ENCODE results near the gene CLNK. TPM values are rescaled to one million over a fixed set of nuclear protein-coding genes. Genes with fewer than 3 reads are reported as not detected.

CLNK gene
- total and polyA plus RNA-seq, 12 donors: 0.15 to 0.62 TPM; not detected in 10

DNA sequence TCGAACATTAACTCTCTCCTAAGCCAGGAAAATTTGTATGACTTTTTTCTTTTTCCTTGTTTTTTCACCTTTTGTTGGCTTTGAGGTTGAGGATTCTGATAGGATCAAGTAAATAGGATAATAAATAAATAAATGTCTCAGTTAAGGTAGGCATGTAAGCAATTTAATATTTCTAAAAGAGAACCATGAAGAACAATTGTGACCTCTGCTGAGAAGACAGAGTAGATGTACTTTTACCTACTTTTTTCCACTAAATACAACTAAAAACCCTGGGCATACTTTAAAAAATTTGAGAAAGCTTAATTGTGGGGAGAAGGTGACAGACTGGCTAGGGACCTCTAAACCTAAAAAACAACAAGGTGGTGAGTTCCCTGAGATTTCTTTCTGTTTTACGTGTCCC lies 31.6 kb upstream of the CLNK start:
- Histone ChIP-seq H3K36me3 (no peaks in the 10 kb centered on the region), H3K27ac (no peak overlapping the region), H3K27me3 (peaks cover 0 to 10% (median 0%) of the 10 kb centered on the region in 7 donors), H3K4me3 (no peak overlapping the region), H3K4me1 (no peaks in the 10 kb centered on the region), H3K9me3 (peaks cover 0 to 18% (median 0%) of the 10 kb centered on the region in 11 donors)
- DNase-seq (no peak), ATAC-seq (no peak)
- intact Hi-C loops (cut with DNase I): no loop called here
- TF ChIP-seq, protein P1, sequence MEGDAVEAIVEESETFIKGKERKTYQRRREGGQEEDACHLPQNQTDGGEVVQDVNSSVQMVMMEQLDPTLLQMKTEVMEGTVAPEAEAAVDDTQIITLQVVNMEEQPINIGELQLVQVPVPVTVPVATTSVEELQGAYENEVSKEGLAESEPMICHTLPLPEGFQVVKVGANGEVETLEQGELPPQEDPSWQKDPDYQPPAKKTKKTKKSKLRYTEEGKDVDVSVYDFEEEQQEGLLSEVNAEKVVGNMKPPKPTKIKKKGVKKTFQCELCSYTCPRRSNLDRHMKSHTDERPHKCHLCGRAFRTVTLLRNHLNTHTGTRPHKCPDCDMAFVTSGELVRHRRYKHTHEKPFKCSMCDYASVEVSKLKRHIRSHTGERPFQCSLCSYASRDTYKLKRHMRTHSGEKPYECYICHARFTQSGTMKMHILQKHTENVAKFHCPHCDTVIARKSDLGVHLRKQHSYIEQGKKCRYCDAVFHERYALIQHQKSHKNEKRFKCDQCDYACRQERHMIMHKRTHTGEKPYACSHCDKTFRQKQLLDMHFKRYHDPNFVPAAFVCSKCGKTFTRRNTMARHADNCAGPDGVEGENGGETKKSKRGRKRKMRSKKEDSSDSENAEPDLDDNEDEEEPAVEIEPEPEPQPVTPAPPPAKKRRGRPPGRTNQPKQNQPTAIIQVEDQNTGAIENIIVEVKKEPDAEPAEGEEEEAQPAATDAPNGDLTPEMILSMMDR (IDR thresholded peaks at IDR 0.05): no peak
- WGBS, 2 donors: 84 to 87% methylated on average over 2 of the region's 2 CpGs

GRCh38 chr4:10715696-10716095 lies 31.1 kb upstream of the CLNK start:
- Histone ChIP-seq H3K36me3 (no peaks in the 10 kb centered on the region), H3K4me1 (no peaks in the 10 kb centered on the region), H3K27ac (no peak overlapping the region), H3K4me3 (no peak overlapping the region), H3K27me3 (peaks cover 0 to 10% (median 0%) of the 10 kb centered on the region in 7 donors), H3K9me3 (peaks cover 0 to 18% (median 0%) of the 10 kb centered on the region in 11 donors)
- WGBS, 2 donors: 43% methylated on average over 5 of the region's 5 CpGs
- DNase-seq (no peak), ATAC-seq (no peak)
- intact Hi-C loops (cut with DNase I): no loop called here
- TF ChIP-seq, protein P1 (IDR thresholded peaks at IDR 0.05): no peak

DNA sequence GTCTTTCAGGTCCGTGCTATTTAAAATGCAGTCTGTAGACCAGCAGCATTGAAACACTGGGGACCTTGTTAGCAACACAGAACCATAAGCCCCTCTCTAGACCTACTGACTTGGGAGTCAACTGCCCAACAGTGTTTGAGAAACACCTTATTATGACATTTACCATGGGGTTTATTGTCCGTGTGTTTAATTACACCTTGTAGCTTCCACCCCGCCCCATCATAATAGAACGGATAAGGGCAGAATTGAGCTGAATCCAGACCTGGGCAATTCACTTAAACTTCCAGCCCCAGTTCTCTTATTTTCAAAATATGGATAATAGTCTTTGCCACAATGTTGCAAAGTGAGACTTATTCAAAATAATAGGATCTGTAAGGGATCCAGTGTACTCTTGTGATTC lies 30.6 kb upstream of the CLNK start:
- Histone ChIP-seq H3K27me3 (peaks cover 0 to 10% (median 0%) of the 10 kb centered on the region in 7 donors), H3K4me1 (no peaks in the 10 kb centered on the region), H3K9me3 (peaks cover 0 to 18% (median 0%) of the 10 kb centered on the region in 11 donors), H3K27ac (no peak overlapping the region), H3K4me3 (no peak overlapping the region), H3K36me3 (no peaks in the 10 kb centered on the region)
- ATAC-seq: no peak
- TF ChIP-seq, protein P1 (IDR thresholded peaks at IDR 0.05): no peak
- DNase-seq: no peak
- WGBS, 2 donors: 88% methylated on average over 4 of the region's 4 CpGs
- intact Hi-C loops (cut with DNase I): no loop called here

DNA sequence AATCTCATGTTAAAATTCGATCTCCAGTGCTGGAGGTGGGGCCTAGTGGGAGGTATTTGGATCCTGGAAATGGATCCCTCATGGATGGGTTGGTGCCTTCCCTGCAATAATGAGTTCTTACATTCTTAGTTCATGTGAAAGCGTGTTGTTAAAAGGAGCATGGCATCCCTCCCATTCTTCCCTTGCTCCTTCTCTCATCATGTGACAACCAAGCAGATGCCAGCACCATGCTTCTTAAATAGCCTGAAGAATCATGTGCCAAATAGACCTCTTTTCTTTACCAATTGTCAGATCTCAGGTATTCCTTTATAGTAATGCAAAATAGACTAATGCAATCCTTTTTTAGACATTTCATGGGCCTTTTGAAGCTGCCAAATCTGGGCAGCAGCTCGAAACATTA lies 29.0 kb upstream of the CLNK start:
- Histone ChIP-seq H3K36me3 (no peaks in the 10 kb centered on the region), H3K4me3 (no peak overlapping the region), H3K27me3 (peaks cover 0 to 10% (median 0%) of the 10 kb centered on the region in 7 donors), H3K4me1 (no peaks in the 10 kb centered on the region), H3K9me3 (peaks cover 0 to 18% (median 0%) of the 10 kb centered on the region in 11 donors), H3K27ac (no peak overlapping the region)
- DNase-seq (no peak), ATAC-seq (no peak)
- WGBS, 2 donors: 77 to 80% methylated on average over 3 of the region's 3 CpGs
- intact Hi-C loops (cut with DNase I): no loop called here
- TF ChIP-seq, protein P1 (IDR thresholded peaks at IDR 0.05): no peak
